Measurements from ENCODE around the gene CRMP1.

CRMP1 gene

DNA sequence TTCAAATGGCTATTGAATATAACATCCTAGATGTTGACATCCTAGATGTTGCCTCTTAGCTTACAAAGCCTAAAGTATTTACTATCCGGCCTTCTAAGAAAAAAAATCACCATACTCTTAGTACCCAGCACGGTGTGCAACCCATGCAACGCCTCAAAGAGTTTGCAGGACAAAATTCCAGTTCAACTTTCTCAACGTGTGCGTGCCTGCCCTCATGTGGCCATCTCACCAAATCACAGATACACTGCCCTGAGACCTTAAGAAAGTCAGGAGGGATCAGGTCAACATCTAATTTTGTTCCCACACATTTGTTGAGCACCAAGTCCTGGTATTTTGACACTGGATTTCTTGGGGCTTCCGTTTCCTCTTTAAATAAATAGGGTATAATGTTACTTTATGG lies 68.3 kb downstream of the CRMP1 start:
- H3K9ac ChIP-seq (ENCODE audit: low read length) = no peak overlapping the region
- H3K4me3 ChIP-seq (ENCODE audit: low read length) = no peak overlapping the region
- peaks cover 54% of the 10 kb centered on the region for H3K36me3 ChIP-seq (ENCODE audit: control insufficient read depth, low read depth, low read length)
- no peaks in the 10 kb centered on the region for H3K9me3 ChIP-seq (ENCODE audit: control insufficient read depth, low read depth, low read length)
- H3K27me3 ChIP-seq (ENCODE audit: control insufficient read depth, insufficient read depth, low read length) = no peaks in the 10 kb centered on the region
- H3K4me1 ChIP-seq (ENCODE audit: control insufficient read depth, low read depth, low read length) = no peaks in the 10 kb centered on the region
- no peak overlapping the region for H3K27ac ChIP-seq (ENCODE audit: low read length)

- no peak overlapping the region for H3K27ac ChIP-seq (ENCODE audit: low read length)
- no peak overlapping the region for H3K9ac ChIP-seq (ENCODE audit: low read length)
- H3K36me3 ChIP-seq (ENCODE audit: control insufficient read depth, low read depth, low read length) = peaks cover 54% of the 10 kb centered on the region
- no peaks in the 10 kb centered on the region for H3K9me3 ChIP-seq (ENCODE audit: control insufficient read depth, low read depth, low read length)
- H3K4me1 ChIP-seq (ENCODE audit: control insufficient read depth, low read depth, low read length) = no peaks in the 10 kb centered on the region
- no peak overlapping the region for H3K4me3 ChIP-seq (ENCODE audit: low read length)
- no peaks in the 10 kb centered on the region for H3K27me3 ChIP-seq (ENCODE audit: control insufficient read depth, insufficient read depth, low read length)
Observed at GRCh38 chr4:5824227-5824626, 68.7 kb downstream of the CRMP1 start.

GRCh38 chr4:5823542-5824211 lies 69.2 kb downstream of the CRMP1 start:
- Histone ChIP-seq H3K27ac (ENCODE audit: low read length) (no peak overlapping the region), H3K9me3 (ENCODE audit: control insufficient read depth, low read depth, low read length) (no peaks in the 10 kb centered on the region), H3K36me3 (ENCODE audit: control insufficient read depth, low read depth, low read length) (peaks cover 50% of the 10 kb centered on the region), H3K27me3 (ENCODE audit: control insufficient read depth, insufficient read depth, low read length) (no peaks in the 10 kb centered on the region), H3K4me1 (ENCODE audit: control insufficient read depth, low read depth, low read length) (no peaks in the 10 kb centered on the region), H3K4me3 (ENCODE audit: low read length) (no peak overlapping the region), H3K9ac (ENCODE audit: low read length) (no peak overlapping the region)

DNA sequence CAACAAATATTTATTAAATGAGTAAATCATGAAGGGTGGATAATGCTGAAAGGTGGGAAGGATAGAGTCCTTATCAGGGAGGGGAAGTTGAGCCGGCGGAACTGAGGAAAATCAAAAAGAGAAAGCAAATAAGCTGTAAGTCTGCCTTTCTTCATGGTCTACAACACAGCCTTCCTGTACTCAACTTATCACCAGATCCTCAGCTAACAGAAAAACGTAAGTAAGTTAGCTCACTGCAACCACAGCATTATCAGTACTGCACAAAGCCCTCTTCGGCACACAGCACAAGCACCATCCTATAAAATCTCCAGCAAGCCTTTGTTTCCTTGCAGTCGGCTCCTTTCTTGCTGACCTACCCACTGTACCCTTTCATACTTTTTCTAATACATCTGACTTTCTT lies 70.3 kb downstream of the CRMP1 start:
- no peak overlapping the region for H3K9ac ChIP-seq (ENCODE audit: low read length)
- H3K4me3 ChIP-seq (ENCODE audit: low read length) = no peak overlapping the region
- H3K9me3 ChIP-seq (ENCODE audit: control insufficient read depth, low read depth, low read length) = no peaks in the 10 kb centered on the region
- H3K36me3 ChIP-seq (ENCODE audit: control insufficient read depth, low read depth, low read length) = peaks cover 44% of the 10 kb centered on the region
- H3K27me3 ChIP-seq (ENCODE audit: control insufficient read depth, insufficient read depth, low read length) = no peaks in the 10 kb centered on the region
- H3K27ac ChIP-seq (ENCODE audit: low read length) = no peak overlapping the region
- no peaks in the 10 kb centered on the region for H3K4me1 ChIP-seq (ENCODE audit: control insufficient read depth, low read depth, low read length)

GRCh38 chr4:5821665-5822358 lies 71.1 kb downstream of the CRMP1 start:
- Histone ChIP-seq H3K9ac (ENCODE audit: low read length) (no peak overlapping the region), H3K4me3 (ENCODE audit: low read length) (no peak overlapping the region), H3K9me3 (ENCODE audit: control insufficient read depth, low read depth, low read length) (no peaks in the 10 kb centered on the region), H3K4me1 (ENCODE audit: control insufficient read depth, low read depth, low read length) (no peaks in the 10 kb centered on the region), H3K27ac (ENCODE audit: low read length) (no peak overlapping the region), H3K27me3 (ENCODE audit: control insufficient read depth, insufficient read depth, low read length) (no peaks in the 10 kb centered on the region), H3K36me3 (ENCODE audit: control insufficient read depth, low read depth, low read length) (peaks cover 45% of the 10 kb centered on the region)

- H3K36me3 ChIP-seq (ENCODE audit: control insufficient read depth, low read depth, low read length) = peaks cover 33% of the 10 kb centered on the region
Observed at GRCh38 chr4:5816851-5817375, 76.0 kb downstream of the CRMP1 start.

GRCh38 chr4:5816101-5816500 lies 76.8 kb downstream of the CRMP1 start:
- Histone ChIP-seq H3K9me3 (ENCODE audit: control insufficient read depth, low read depth, low read length) (no peaks in the 10 kb centered on the region), H3K4me3 (ENCODE audit: low read length) (no peak overlapping the region), H3K36me3 (ENCODE audit: control insufficient read depth, low read depth, low read length) (peaks cover 27% of the 10 kb centered on the region), H3K27ac (ENCODE audit: low read length) (no peak overlapping the region), H3K27me3 (ENCODE audit: control insufficient read depth, insufficient read depth, low read length) (no peaks in the 10 kb centered on the region), H3K4me1 (ENCODE audit: control insufficient read depth, low read depth, low read length) (no peaks in the 10 kb centered on the region), H3K9ac (ENCODE audit: low read length) (no peak overlapping the region)

More at GRCh38 chr4:5816851-5817375, 76.0 kb downstream of the CRMP1 start:
- no peak overlapping the region for H3K4me3 ChIP-seq (ENCODE audit: low read length)
- no peaks in the 10 kb centered on the region for H3K9me3 ChIP-seq (ENCODE audit: control insufficient read depth, low read depth, low read length)
- H3K9ac ChIP-seq (ENCODE audit: low read length) = no peak overlapping the region
- no peaks in the 10 kb centered on the region for H3K4me1 ChIP-seq (ENCODE audit: control insufficient read depth, low read depth, low read length)
- no peaks in the 10 kb centered on the region for H3K27me3 ChIP-seq (ENCODE audit: control insufficient read depth, insufficient read depth, low read length)
- no peak overlapping the region for H3K27ac ChIP-seq (ENCODE audit: low read length)

DNA sequence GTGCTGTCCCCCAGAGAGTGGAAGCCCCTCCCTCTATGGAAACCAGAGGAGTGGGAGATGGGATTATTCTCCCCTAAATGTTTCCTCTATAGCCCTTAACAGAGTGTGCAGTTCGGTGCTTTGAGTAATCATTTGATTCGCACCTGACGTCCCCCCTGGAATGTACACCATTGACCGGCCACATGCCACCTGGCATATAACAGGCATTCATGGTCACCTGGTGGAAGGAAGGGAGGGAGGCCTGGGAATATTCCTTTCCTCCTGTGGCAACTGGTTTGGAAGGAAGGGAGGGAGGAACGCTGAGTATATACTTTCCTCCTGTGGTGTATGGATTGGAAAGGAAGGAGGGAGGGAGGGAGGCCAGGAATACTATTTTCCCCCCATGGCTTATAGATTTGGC lies 77.2 kb downstream of the CRMP1 start:
- Histone ChIP-seq H3K4me1 (ENCODE audit: control insufficient read depth, low read depth, low read length) (no peaks in the 10 kb centered on the region), H3K4me3 (ENCODE audit: low read length) (no peak overlapping the region), H3K9ac (ENCODE audit: low read length) (no peak overlapping the region), H3K27me3 (ENCODE audit: control insufficient read depth, insufficient read depth, low read length) (no peaks in the 10 kb centered on the region), H3K27ac (ENCODE audit: low read length) (no peak overlapping the region), H3K36me3 (ENCODE audit: control insufficient read depth, low read depth, low read length) (peaks cover 23% of the 10 kb centered on the region), H3K9me3 (ENCODE audit: control insufficient read depth, low read depth, low read length) (no peaks in the 10 kb centered on the region)

DNA sequence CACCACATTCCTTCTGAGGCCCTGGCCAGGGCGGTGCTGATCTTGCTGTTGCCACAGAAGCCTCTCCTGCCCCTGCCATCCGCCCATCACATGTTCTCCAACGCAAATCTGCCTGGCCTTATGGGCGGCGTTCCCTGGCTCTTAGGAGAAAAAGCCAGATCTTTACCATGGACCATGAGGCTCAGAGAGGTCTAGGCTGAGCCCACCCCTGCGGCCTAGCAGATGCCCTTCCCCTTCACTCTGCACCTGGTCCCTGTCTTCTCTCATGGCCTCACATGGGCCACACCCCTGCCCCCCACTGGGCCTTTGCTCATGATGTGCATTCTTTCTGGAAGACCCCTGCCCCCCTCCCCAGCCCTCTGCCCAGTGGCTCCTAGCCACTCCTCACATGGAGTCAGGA lies 78.5 kb downstream of the CRMP1 start:
- Histone ChIP-seq H3K27ac (ENCODE audit: low read length) (no peak overlapping the region), H3K27me3 (ENCODE audit: control insufficient read depth, insufficient read depth, low read length) (no peaks in the 10 kb centered on the region), H3K4me1 (ENCODE audit: control insufficient read depth, low read depth, low read length) (no peaks in the 10 kb centered on the region), H3K9me3 (ENCODE audit: control insufficient read depth, low read depth, low read length) (no peaks in the 10 kb centered on the region), H3K4me3 (ENCODE audit: low read length) (no peak overlapping the region), H3K9ac (ENCODE audit: low read length) (no peak overlapping the region), H3K36me3 (ENCODE audit: control insufficient read depth, low read depth, low read length) (peaks cover 25% of the 10 kb centered on the region)

DNA sequence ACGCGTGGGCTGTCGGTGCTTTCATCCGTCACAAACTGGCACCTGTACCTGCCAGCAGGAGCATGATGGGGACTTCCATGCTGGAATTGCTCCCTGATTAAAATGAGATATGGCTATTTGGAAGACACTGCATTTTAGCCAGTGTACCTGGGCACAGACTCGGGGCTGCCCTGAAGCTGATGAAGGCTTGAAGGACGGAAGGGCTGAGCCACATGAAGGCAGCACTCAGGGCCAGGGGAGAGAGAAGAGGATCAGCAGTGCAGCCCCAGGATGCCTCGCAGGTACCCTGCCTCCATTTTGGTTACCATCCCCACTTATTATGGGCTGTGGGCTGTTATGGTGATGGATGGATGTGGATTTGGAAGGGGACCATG lies 79.0 kb downstream of the CRMP1 start:
- no peaks in the 10 kb centered on the region for H3K9me3 ChIP-seq (ENCODE audit: control insufficient read depth, low read depth, low read length)
- peaks cover 29% of the 10 kb centered on the region for H3K36me3 ChIP-seq (ENCODE audit: control insufficient read depth, low read depth, low read length)

DNA sequence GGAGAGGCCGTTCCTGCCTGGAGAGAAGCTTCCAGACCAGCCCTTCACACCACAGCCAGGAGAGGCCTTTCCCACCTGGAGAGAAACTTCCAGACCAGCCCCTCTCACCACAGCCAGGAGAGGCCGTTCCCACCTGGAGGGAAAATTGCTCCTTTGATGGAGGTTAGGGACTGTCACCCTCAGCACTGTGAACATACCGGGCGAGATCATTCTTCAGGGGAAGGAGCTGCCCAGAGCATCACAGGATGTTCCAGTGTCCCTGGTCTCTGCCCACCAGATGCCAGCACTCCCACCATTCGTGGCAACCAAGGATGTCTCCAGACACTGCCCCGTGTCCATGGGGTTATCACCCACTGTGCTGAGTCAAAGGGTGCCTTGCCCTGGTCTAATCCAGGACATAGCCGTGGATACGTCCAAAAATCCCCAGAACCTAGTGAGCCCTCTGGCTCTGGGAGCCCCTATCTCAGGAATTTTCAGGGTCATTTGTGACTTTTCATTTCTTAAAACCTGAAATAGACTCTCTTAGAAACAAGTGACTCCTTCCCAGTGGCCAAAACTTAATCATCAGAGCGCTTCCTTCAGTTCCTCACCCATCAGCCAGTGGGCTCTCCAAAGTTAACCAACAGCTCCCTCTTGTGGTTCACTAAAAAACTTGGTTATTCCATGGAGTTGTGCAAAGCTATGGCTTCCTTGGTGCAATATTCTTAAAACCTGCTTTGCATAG lies 80.2 kb downstream of the CRMP1 start:
- H3K4me1 ChIP-seq (ENCODE audit: control insufficient read depth, low read depth, low read length) = no peaks in the 10 kb centered on the region
- H3K27ac ChIP-seq (ENCODE audit: low read length) = no peak overlapping the region
- no peaks in the 10 kb centered on the region for H3K27me3 ChIP-seq (ENCODE audit: control insufficient read depth, insufficient read depth, low read length)
- no peak overlapping the region for H3K4me3 ChIP-seq (ENCODE audit: low read length)
- no peaks in the 10 kb centered on the region for H3K9me3 ChIP-seq (ENCODE audit: control insufficient read depth, low read depth, low read length)
- H3K9ac ChIP-seq (ENCODE audit: low read length) = no peak overlapping the region
- H3K36me3 ChIP-seq (ENCODE audit: control insufficient read depth, low read depth, low read length) = peaks cover 31% of the 10 kb centered on the region

More for the DNA sequence above, 79.0 kb downstream of the CRMP1 start:
- H3K9ac ChIP-seq (ENCODE audit: low read length) = no peak overlapping the region
- H3K4me1 ChIP-seq (ENCODE audit: control insufficient read depth, low read depth, low read length) = no peaks in the 10 kb centered on the region
- no peak overlapping the region for H3K4me3 ChIP-seq (ENCODE audit: low read length)
- no peaks in the 10 kb centered on the region for H3K27me3 ChIP-seq (ENCODE audit: control insufficient read depth, insufficient read depth, low read length)
- H3K27ac ChIP-seq (ENCODE audit: low read length) = no peak overlapping the region

All from iPS-18a (cell line).